Activated CD4-positive, alpha-beta T cell treated with anti-CD3 and anti-CD28 coated beads for 36 hours (primary cell): ENCODE results near the gene AKNA. TPM values are rescaled to one million over a fixed set of nuclear protein-coding genes. Genes with fewer than 3 reads are reported as not detected.

Source experiments
- ATAC-seq: fragments of 200-7000 bp; cut with Tn5 transposase; one replicate; pipeline ENCODE4 v1.10.0; 2021; ENCODE audit warnings: mild to moderate bottlenecking, moderate library complexity
- CTCF ChIA-PET: fragments of 350-600 bp; sonication (Branson Sonifier 250); formaldehyde crosslinking; loops from one replicate; lab custom pipeline; 2021; ENCODE audit warnings: antibody characterized with exemption; lab: Charles Lee
- POLR2A ChIA-PET: fragments of 350-600 bp; sonication (Branson Sonifier 250); formaldehyde crosslinking; loops from one replicate; lab custom pipeline; 2021; ENCODE audit warnings: antibody characterized with exemption, inconsistent platforms; lab: Charles Lee
- DNase-seq: peaks from one replicate; pipeline ENCODE4 v3.0.0-alpha.2; 2020
- H3K27ac Mint-ChIP-seq: one replicate; pipeline ENCODE4 v1.8.0; 2021; ENCODE audit warnings: mixed read lengths
- H3K27me3 Mint-ChIP-seq: one replicate; pipeline ENCODE4 v1.8.0; 2021; ENCODE audit warnings: mixed read lengths
- H3K36me3 Mint-ChIP-seq: one replicate; pipeline ENCODE4 v1.8.0; 2021; ENCODE audit warnings: low read depth, mixed read lengths
- H3K4me1 Mint-ChIP-seq: one replicate; pipeline ENCODE4 v1.8.0; 2021; ENCODE audit warnings: mixed read lengths
- H3K4me3 Mint-ChIP-seq: one replicate; pipeline ENCODE4 v1.8.0; 2021; ENCODE audit warnings: mild to moderate bottlenecking, moderate library complexity, mixed read lengths
- H3K9me3 Mint-ChIP-seq: one replicate; pipeline ENCODE4 v1.8.0; 2021; ENCODE audit warnings: low read depth, mixed read lengths
- intact Hi-C, 2 experiments: fragments of 100-400 bp; cut with DNase I in 1 of 2; cut with micrococcal nuclease in 1 of 2; formaldehyde crosslinking; loops; one replicate each; pipeline versions ENCODE4 v1.14.2 to v1.15.1; 2022 to 2024; cut with DNase I, micrococcal nuclease
- total RNA-seq, 2 experiments: library from RNA; stranded (reverse); gene quantifications; one replicate each; pipeline ENCODE4 v1.2.3, GENCODE V29; 2021

AKNA gene
- 100 to 1,000 TPM; 135 to 141 TPM for total RNA-seq

GRCh38 chr9:114387680-114388356, at the start of gene AKNA:
Gene AKNA, minus strand, starts transcription at chr9:114387982. Its CDS starts 6,649 bp downstream, at chr9:114381333.
- peak; percentile 90 for DNase-seq
- CTCF ChIA-PET = interaction anchor here (0.7 to 4.7 kb wide), 13 partner anchors 8 to 266 kb away, joined by 3 to 34 read pairs (median 4); partner anchors contain the start of gene ATP6V1G1
- ATAC-seq = peak; percentile 13
- Mint-ChIP-seq H3K27me3 (no peaks in the 10 kb centered on the region), H3K9me3 (no peaks in the 10 kb centered on the region), H3K36me3 (peaks cover 70% of the 10 kb centered on the region), H3K4me3 (peak within 1 kb of the TSS; percentile 99), H3K27ac (peak within 1 kb of the TSS; percentile 99), H3K4me1 (peaks cover 59% of the 10 kb centered on the region)
- intact Hi-C loops = loop anchor here (1.0 to 10.0 kb wide), 4 partner anchors 9 to 873 kb away; no protein-coding TSS in a partner anchor
- POLR2A ChIA-PET = interaction anchor here (0.6 to 1.7 kb wide), 7 partner anchors 10 to 304 kb away, joined by 3 to 8 read pairs (median 3); partner anchors contain the start of gene ATP6V1G1

GRCh38 chr9:114437401-114437893, 49.7 kb upstream of the AKNA start:
- Mint-ChIP-seq H3K4me3 (no peak overlapping the region), H3K27me3 (no peaks in the 10 kb centered on the region), H3K9me3 (no peaks in the 10 kb centered on the region), H3K4me1 (peaks cover 2% of the 10 kb centered on the region), H3K36me3 (no peaks in the 10 kb centered on the region), H3K27ac (no peak overlapping the region)
- ChIA-PET POLR2A (no interaction called here), CTCF (interaction anchor here (1.0 to 1.7 kb wide), 2 partner anchors 12 to 216 kb away, joined by 4 to 5 read pairs; no protein-coding TSS in a partner anchor)
- DNase-seq (no peak), ATAC-seq (no peak)
- intact Hi-C loops = no loop called here

GRCh38 chr9:114434878-114435311, 47.1 kb upstream of the AKNA start:
- ChIA-PET POLR2A (no interaction called here), CTCF (interaction anchor here (0.8 to 2.2 kb wide), 9 partner anchors 15 to 219 kb away, joined by 3 to 16 read pairs (median 5); partner anchors contain the start of gene ATP6V1G1)
- Mint-ChIP-seq H3K27me3 (no peaks in the 10 kb centered on the region), H3K36me3 (no peaks in the 10 kb centered on the region), H3K27ac (no peak overlapping the region), H3K9me3 (no peaks in the 10 kb centered on the region), H3K4me3 (no peak overlapping the region), H3K4me1 (peaks cover 2% of the 10 kb centered on the region)
- DNase-seq (peak; percentile 32), ATAC-seq (no peak)
- intact Hi-C loops = loop anchor here in 1 of 2 experiments (1.0 to 2.0 kb wide), 2 partner anchors 72 to 218 kb away; no protein-coding TSS in a partner anchor

GRCh38 chr9:114433720-114434255, 46.0 kb upstream of the AKNA start:
- ATAC-seq = peak; percentile 68

GRCh38 chr9:114433086-114433485, 45.3 kb upstream of the AKNA start:
- intact Hi-C loops = no loop called here
- Mint-ChIP-seq H3K4me3 (no peak overlapping the region), H3K27ac (no peak overlapping the region), H3K27me3 (no peaks in the 10 kb centered on the region), H3K36me3 (no peaks in the 10 kb centered on the region), H3K4me1 (peaks cover 2% of the 10 kb centered on the region), H3K9me3 (no peaks in the 10 kb centered on the region)
- POLR2A ChIA-PET = no interaction called here
- CTCF ChIA-PET = interaction anchor here (0.6 to 0.8 kb wide), 3 partner anchors 89 to 220 kb away, joined by 3 to 6 read pairs (median 3); no protein-coding TSS in a partner anchor
- no peak for DNase-seq
- no peak for ATAC-seq

More at GRCh38 chr9:114433720-114434255, 46.0 kb upstream of the AKNA start:
- Mint-ChIP-seq H3K9me3 (no peaks in the 10 kb centered on the region), H3K27me3 (no peaks in the 10 kb centered on the region), H3K27ac (no peak overlapping the region), H3K36me3 (no peaks in the 10 kb centered on the region), H3K4me1 (peaks cover 2% of the 10 kb centered on the region), H3K4me3 (no peak overlapping the region)
- intact Hi-C loops = loop anchor here in 1 of 2 experiments (1.0 to 2.0 kb wide), 2 partner anchors 73 to 220 kb away; no protein-coding TSS in a partner anchor
- POLR2A ChIA-PET = no interaction called here
- CTCF ChIA-PET = interaction anchor here (0.5 to 2.2 kb wide), 8 partner anchors 16 to 1195 kb away, joined by 3 to 10 read pairs (median 3); no protein-coding TSS in a partner anchor
- no peak for DNase-seq

GRCh38 chr9:114432323-114433067, 44.7 kb upstream of the AKNA start:
- ChIA-PET CTCF (interaction anchor here (1.1 to 2.1 kb wide), 2 partner anchors 27 to 221 kb away, joined by 3 to 5 read pairs; no protein-coding TSS in a partner anchor), POLR2A (no interaction called here)
- no peaks in the 10 kb centered on the region for H3K27me3 Mint-ChIP-seq
- H3K9me3 Mint-ChIP-seq = no peaks in the 10 kb centered on the region
- no peak for ATAC-seq
- H3K36me3 Mint-ChIP-seq = no peaks in the 10 kb centered on the region
- H3K4me3 Mint-ChIP-seq = no peak overlapping the region
- peaks cover 2% of the 10 kb centered on the region for H3K4me1 Mint-ChIP-seq
- DNase-seq = no peak
- intact Hi-C loops = no loop called here
- no peak overlapping the region for H3K27ac Mint-ChIP-seq

- POLR2A ChIA-PET = no interaction called here
- intact Hi-C loops = no loop called here
- Mint-ChIP-seq H3K27ac (no peak overlapping the region), H3K27me3 (no peaks in the 10 kb centered on the region), H3K4me3 (no peak overlapping the region), H3K9me3 (no peaks in the 10 kb centered on the region), H3K36me3 (no peaks in the 10 kb centered on the region), H3K4me1 (peaks cover 2% of the 10 kb centered on the region)
- CTCF ChIA-PET = interaction anchor here (1.1 to 2.1 kb wide), 2 partner anchors 26 to 222 kb away, joined by 3 to 5 read pairs; no protein-coding TSS in a partner anchor
- DNase-seq (no peak), ATAC-seq (no peak)
Observed at GRCh38 chr9:114431770-114432169, 44.0 kb upstream of the AKNA start.

GRCh38 chr9:114431003-114431402, 43.2 kb upstream of the AKNA start:
- H3K4me1 Mint-ChIP-seq = peaks cover 2% of the 10 kb centered on the region
- POLR2A ChIA-PET = no interaction called here
- CTCF ChIA-PET = interaction anchor here (2.1 kb wide), 1 partner anchor 222 kb away, joined by 5 read pairs; no protein-coding TSS in a partner anchor
- H3K4me3 Mint-ChIP-seq = no peak overlapping the region
- intact Hi-C loops = no loop called here
- no peak overlapping the region for H3K27ac Mint-ChIP-seq
- DNase-seq (no peak), ATAC-seq (no peak)
- no peaks in the 10 kb centered on the region for H3K9me3 Mint-ChIP-seq
- H3K27me3 Mint-ChIP-seq = no peaks in the 10 kb centered on the region
- H3K36me3 Mint-ChIP-seq = no peaks in the 10 kb centered on the region

GRCh38 chr9:114430457-114430856, 42.7 kb upstream of the AKNA start:
- Mint-ChIP-seq H3K9me3 (no peaks in the 10 kb centered on the region), H3K36me3 (no peaks in the 10 kb centered on the region), H3K27me3 (no peaks in the 10 kb centered on the region), H3K27ac (no peak overlapping the region), H3K4me3 (no peak overlapping the region), H3K4me1 (peaks cover 2% of the 10 kb centered on the region)
- intact Hi-C loops = no loop called here
- no peak for ATAC-seq
- ChIA-PET POLR2A (no interaction called here), CTCF (interaction anchor here (2.1 kb wide), 1 partner anchor 223 kb away, joined by 5 read pairs; no protein-coding TSS in a partner anchor)
- DNase-seq = no peak

GRCh38 chr9:114429488-114429887, 41.7 kb upstream of the AKNA start:
- no peaks in the 10 kb centered on the region for H3K27me3 Mint-ChIP-seq
- intact Hi-C loops = no loop called here
- no peak for DNase-seq
- CTCF ChIA-PET = interaction anchor here (0.6 to 2.1 kb wide), 3 partner anchors 10 to 224 kb away, joined by 3 to 11 read pairs (median 4); no protein-coding TSS in a partner anchor
- no peaks in the 10 kb centered on the region for H3K9me3 Mint-ChIP-seq
- peaks cover 2% of the 10 kb centered on the region for H3K4me1 Mint-ChIP-seq
- no peaks in the 10 kb centered on the region for H3K36me3 Mint-ChIP-seq
- H3K27ac Mint-ChIP-seq = no peak overlapping the region
- no peak for ATAC-seq
- no peak overlapping the region for H3K4me3 Mint-ChIP-seq
- POLR2A ChIA-PET = no interaction called here
